ENCODE data around the gene TPX2.

TPX2 gene

DNA sequence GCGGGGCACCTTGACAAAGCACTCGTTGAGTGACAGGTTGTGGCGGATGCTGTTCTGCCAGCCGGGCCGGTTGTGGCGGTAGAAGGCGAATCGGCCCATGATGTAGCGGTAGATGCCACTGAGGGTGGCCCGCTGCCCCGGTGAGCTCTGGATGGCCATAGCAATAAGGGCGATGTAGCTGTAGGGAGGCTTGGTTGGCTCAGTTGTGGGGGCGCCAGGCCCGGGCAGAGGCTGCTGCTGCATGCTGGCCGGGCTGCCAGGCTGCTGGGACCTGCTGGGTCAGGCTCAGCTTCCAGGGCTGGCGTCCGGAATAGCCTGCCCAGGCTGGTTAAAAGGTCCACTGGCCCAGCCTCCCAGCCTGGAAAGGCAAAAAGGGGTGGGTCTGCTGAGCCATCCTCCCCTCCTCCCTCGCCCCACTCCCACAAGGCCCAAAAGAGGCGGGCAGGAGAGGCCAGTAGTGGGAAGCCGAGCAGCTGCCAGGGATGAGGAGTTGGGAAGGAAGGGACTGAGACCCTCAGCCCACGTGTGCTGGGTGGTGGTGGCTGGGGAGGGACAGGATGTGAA, 106.3 kb downstream of the TPX2 start, which contains the start of gene FOXS1:
TSS of gene FOXS1 (minus strand) at position 305 of the 564 bp plus-strand sequence. CDS start at position 243, 62 bp downstream.
- no peak for DNase-seq (ENCODE audit: low read depth in 2 of 2, low spot score in 1 of 2)

DNA sequence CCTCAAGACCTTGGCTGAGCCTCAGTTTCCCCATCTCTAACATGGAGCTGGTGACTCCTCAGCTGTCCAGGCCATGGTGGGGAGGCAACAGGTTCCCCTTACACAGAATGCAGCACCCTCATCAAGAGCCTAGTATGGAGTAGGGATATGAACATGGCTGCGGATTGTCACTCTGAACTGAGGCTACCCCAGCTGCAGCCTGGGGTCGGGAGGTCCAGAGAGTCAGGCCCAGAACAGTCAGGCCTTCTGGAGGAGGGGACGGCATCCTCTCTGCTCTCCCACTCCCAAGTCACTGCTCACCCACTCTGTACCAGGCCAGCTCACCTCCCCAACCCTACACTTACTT, 107.7 kb downstream of the TPX2 start:
- no peak for DNase-seq (ENCODE audit: low read depth in 2 of 2, low spot score in 1 of 2)

DNA sequence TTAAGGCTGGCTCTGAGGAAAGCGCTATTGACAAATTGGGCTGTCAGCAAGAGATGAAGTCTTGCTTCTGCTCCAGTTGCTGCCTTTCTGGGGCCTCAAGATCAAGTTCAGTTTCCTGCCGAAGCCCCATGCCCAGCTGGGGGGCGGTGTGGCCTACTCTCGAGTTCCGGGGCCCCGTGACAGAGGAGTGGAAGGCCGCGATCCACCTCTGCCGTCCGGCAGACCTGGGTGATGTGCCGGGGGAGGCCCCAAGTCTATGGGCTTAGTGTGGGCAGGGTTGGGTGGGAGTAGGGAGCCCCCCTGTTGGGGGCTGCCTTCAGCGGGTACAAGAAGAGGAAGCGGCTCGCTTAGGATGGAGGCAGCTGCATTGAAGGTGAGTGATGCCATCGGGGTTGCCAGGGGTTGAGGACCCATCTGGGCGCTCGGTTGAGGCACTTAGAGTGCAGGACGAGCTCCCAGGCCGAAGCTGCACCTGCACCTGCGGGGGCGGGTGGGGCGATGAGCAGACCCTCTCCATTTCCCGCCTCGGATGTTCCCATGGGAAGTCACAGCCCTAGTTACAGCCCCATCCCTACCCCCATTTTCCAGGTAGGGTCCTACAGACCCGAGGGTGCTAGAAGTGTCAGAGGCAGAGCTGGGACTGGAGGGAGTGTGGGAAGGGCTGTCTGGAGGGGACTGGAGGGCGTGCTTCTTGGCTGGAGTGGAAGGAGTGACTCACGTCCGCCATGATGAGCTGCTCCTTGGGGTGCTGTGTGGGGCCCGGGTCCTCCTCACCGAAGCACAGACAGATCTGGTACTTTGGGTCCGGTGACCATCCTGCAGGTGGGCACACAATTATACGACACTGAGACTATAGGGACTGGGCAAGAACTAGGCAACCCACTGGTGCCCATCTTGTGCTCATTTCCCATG, 109.3 kb downstream of the TPX2 start:
- no peak for DNase-seq (ENCODE audit: low read depth in 2 of 2, low spot score in 1 of 2)

DNA sequence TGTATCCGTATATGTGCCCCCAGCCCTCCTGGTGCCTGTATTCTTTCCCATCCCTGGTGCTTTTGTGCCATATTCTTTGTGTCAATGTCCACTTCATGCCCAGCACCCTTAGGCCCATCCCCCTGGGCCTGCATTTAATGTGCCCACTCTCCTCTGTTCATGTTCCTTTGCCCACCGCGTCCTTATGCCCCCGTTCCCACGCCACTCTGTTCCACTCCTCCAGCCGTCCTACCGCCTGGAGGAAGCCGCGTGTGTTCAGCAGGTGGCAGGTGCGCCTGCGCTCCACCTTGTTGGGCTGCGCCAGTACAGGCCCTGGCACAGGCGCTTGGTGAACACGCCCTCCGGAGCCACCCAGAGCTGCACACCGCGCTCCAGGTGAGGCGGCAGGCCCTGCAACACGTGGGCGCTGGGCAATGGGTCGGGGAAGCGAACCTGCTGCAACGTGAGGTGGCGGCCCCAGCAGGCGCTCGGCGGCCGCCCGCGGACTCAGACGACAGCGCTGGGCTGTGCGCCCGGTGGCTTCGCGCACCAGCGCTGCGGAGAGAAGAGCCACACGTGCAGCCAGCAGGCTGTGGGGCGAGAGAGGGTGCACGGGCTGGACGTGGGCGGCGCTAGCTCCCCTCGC, 110.3 kb downstream of the TPX2 start:
- DNase-seq (ENCODE audit: low read depth in 2 of 2, low spot score in 1 of 2) = no peak

Data from stimulated activated CD8-positive, alpha-beta memory T cell treated with anti-CD3 and anti-CD28 coated beads, Interleukin-4, amount 100 ng/mL, for 1 hour (primary cell).